Bone marrow (tissue), 2 donors: ENCODE results near the gene PRPF18.

Experiments used
- DNase-seq, 2 donors: peaks; one replicate each; lab custom pipeline; 2025; lab: John Stamatoyannopoulos, UW

PRPF18 gene

DNA sequence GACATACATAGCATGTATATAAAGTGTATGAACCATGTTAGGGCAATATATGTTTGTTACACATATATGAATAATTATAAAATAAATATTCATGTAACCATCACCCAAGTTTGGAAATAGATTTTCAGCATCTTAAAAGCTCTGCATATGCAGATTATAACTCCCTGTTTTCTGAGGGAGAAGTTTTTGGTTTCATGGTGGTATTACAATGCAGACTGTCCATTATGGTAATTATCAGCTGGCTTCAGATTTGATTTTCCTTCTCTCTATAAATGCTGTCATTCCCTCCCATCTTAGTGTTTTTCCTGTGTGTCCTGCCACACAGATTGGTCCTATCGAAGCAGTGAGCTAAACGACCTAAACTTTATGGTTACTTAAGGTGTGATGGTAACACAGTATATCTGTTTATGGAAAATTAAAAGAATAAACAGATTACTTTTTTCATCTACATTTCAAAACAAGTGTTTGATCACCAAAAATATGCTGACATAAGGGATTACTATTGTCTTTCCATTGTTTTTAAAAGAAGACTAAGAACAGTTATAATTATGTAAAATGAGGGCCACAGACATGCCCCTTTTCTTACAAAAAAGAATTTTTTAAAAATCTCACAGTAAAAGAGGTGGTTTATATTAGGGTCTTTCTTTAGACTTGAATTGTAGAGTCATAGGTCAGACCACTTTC is 17.7 kb downstream of the PRPF18 start:
- DNase-seq: no peak

DNA sequence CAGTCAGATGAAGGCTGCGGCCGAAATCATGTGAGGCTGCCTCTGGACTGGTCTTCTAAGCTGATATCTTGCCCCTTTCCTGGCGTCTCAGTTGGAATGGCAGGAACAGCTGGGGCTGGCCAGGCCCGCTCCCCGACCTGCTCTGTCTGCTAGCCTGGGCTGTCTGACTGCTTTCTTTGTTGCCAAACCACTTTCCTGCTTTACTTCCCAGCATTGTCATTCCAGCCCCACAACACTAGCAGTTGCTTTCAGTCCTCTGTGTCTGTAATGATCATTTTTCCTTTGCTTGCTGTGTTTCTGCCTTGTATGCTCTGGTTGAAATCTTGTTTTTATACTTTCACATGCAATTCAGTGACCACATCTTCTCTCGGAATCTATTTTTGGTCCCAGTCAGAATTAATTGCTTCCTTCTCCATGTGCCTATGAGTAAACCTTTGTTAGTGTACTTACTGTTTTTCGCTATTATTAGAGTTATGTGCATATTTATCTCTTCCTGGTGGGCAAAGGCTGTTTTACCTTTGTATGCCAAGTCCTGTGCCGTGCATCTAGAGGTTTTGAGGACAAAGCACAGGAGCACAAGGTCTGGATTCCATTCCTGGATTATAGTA is 21.6 kb downstream of the PRPF18 start:
- DNase-seq: no peak

GRCh38 chr10:13612654-13613373 is 26.0 kb downstream of the PRPF18 start:
- no peak for DNase-seq

- no peak for DNase-seq
Observed at GRCh38 chr10:13613519-13613918, 26.8 kb downstream of the PRPF18 start.

- no peak for DNase-seq
Observed at GRCh38 chr10:13614530-13615332, 28.0 kb downstream of the PRPF18 start.

- DNase-seq: no peak
Observed at GRCh38 chr10:13615650-13616300, 29.0 kb downstream of the PRPF18 start.

DNA sequence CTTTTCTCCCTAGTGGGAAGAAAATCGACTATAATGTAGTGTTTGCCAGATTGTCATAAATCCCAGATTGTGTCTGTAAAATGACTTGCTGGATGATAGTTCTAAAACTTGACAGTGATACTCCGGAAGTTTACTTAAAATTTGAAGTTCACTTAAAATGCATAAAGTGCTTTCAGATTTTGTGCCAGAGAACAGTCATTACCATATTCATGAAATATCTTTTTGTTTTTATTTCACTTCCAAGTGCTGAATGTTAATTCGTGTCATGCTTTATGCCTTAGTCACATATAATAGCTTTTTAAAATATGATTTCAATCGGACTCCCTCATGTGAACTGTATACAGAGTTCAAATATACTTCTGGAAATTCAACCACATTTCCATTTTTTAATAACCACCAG is 30.4 kb downstream of the PRPF18 start:
- no peak for DNase-seq

- no peak for DNase-seq
Observed at GRCh38 chr10:13621931-13622330, 35.2 kb downstream of the PRPF18 start.

GRCh38 chr10:13624630-13625029 is 37.9 kb downstream of the PRPF18 start:
- no peak for DNase-seq

DNA sequence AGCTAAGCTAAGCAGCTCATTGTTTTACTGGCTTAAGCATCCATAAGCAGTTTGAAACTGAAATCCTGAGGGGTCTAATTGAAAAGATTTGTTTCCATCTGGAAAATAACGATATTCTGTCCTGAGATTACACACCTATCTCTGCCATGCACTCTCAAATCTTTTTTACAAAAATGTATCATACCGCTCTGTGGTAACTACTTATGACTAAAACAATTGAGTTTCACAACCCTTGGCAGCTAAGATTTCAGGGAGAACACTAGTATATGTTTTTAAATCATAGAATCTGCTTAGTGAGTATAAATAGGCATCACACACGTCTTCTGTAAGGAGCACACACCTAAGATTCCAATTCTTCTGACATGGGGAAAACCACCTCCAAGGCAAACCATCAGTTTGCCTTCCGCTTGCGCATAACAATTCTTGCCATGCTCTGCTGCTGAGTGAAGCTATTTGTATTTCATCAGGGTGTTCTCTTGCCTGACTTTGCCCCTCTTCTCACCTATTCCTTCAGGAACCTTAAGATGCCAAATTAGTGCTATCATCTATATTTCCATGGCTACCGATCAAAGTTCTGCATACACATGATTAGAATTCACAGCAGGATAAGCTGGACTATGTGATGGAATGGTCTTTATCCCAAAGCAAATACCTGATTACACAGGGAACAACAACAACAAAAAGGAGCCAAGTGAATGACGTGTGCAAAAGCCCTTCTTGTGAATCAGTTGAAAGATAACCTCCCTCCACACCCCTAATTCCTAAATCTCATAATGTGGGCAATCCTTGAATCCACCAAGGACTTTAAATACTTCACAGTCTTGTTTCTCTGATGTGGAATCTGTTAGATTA is 40.9 kb downstream of the PRPF18 start:
- DNase-seq: no peak

GRCh38 chr10:13628661-13629060 is 41.9 kb downstream of the PRPF18 start:
- no peak for DNase-seq

GRCh38 chr10:13629116-13629515 is 42.4 kb downstream of the PRPF18 start:
- no peak for DNase-seq

DNA sequence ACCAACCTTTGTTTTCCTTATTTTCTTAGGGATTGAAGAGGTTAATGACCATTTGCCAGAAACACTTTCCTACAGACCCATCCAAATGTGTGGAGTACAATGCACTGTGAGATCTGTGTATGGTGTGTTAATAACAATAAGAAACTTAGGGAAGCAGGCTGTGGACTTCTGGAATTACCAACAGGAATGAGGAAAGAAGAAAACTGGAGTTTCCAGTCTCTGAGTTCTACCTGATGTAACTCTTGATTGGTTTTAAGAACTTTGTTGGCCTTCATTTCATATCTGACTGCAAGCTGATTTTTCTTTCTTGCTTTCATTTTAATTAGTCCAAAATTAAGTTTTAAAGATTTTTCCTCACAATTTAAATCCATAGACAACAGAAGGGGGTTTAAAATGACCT is 43.5 kb downstream of the PRPF18 start:
- no peak for DNase-seq

DNA sequence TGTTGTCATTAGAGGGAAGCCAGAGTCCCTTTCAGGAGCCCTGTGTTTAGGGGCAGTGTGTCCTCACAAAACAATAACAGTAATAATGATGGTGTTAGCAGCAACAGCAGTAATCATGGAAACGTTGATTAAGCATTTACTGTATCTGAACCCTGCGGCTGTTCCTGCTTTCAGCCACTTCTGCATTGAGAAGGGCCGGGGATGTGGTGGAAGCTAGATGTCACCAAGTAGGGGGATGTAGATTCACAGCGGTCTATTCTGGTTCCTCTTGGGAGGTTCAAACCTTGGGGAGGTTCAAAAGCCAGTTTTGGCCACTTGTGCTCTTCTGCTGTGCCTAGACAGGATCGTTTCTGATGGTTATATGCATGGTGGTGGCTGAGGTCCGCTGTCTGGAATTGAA is 44.8 kb downstream of the PRPF18 start:
- DNase-seq: no peak

GRCh38 chr10:13632440-13632839 is 45.7 kb downstream of the PRPF18 start:
- no peak for DNase-seq

GRCh38 chr10:13632884-13633440 is 46.2 kb downstream of the PRPF18 start:
- no peak for DNase-seq

- DNase-seq: no peak
Observed at GRCh38 chr10:13633689-13634088, 46.9 kb downstream of the PRPF18 start.

DNA sequence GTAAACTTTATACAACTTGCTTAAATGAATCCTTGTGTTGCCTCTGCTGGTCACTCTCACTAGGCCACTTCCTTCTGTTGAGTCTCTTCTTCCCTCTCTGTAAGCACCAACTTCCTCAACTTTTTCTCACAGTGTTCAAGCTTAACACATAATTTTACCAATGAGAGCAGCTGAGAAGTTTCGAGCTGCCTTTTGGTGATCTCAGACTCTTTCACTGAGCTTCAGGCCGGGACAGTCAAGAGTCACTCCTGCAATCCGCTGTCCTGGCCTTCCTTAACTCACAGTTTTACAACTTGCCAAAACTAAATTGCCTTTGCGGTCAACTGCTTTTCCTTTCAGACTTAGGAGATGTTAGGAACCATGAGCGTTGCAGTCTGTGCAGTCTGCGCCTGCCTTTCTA is 47.4 kb downstream of the PRPF18 start:
- no peak for DNase-seq

GRCh38 chr10:13636776-13637175 is 50.0 kb downstream of the PRPF18 start:
- DNase-seq: no peak

DNA sequence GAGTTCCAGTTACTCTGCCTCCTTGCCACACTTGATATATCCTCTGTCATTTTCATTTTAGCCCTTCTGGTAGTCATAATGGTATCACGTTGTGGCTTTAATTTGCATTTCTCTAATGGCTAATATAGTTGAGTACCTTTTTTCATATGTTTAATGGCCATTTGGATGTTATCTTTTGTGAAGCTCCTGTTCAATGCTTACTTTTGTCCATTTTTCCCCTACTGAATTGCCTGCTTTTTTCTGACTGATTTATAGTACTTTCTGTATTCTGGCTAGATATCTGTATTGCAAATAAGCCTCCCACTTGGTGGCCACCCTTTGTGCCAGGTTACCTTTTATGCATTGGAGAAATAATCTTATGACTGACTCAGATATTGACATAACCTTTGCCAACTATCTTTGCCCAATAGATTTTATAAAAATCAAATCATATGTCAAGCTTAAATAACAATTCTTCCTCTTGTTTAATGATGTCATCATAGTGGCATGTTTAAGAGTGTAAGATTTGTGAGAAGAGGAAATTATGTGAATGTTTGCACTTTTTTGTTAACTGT is 50.6 kb downstream of the PRPF18 start:
- no peak for DNase-seq
